Neural crest cell (in vitro differentiated cells): ENCODE results near the gene ITPR3. TPM values are rescaled to one million over a fixed set of nuclear protein-coding genes. Genes with fewer than 3 reads are reported as not detected.
A peak's percentile ranks its signal among the peaks of the same experiment; 100 is the strongest.

ENCODE experiments used
- DNase-seq: peaks from one replicate; pipeline ENCODE4 v3.0.0; 2021; ENCODE audit warnings: low read depth, mixed read lengths, low spot score
- H3K27ac Mint-ChIP-seq: one replicate; pipeline ENCODE4 v1.8.0; 2021; ENCODE audit warnings: mild to moderate bottlenecking, mixed read lengths; ENCODE audit not compliant: unreplicated experiment
- H3K27me3 Mint-ChIP-seq: 2 replicates; pipeline ENCODE4 v1.8.0; 2021; ENCODE audit warnings: low read depth, mild to moderate bottlenecking, mixed read lengths
- H3K36me3 Mint-ChIP-seq: 2 replicates; pipeline ENCODE4 v1.8.0; 2021; ENCODE audit warnings: low read depth, mild to moderate bottlenecking, mixed read lengths
- H3K4me1 Mint-ChIP-seq: 2 replicates; pipeline ENCODE4 v1.8.0; 2021; ENCODE audit warnings: mixed read lengths
- H3K4me3 Mint-ChIP-seq: one replicate; pipeline ENCODE4 v1.8.0; 2021; ENCODE audit warnings: mild to moderate bottlenecking, mixed read lengths
- H3K9me3 Mint-ChIP-seq: 2 replicates; pipeline ENCODE4 v1.8.0; 2021; ENCODE audit warnings: mixed read lengths
- total RNA-seq: library from RNA; stranded (reverse); gene quantifications from 2 replicates; pipeline ENCODE4 v1.2.1, GENCODE V29; 2021
- TF ChIP-seq, protein P1 (sequence below): fragments of 200-600 bp; sonication (generic); conservative IDR thresholded peaks from 2 replicates; pipeline ENCODE4 v1.5.0; 2021; ENCODE audit warnings: antibody characterized with exemption, mild to moderate bottlenecking

The ITPR3 gene
- total RNA-seq, 1 donor from 2014 or later = 16.0 TPM

- Mint-ChIP-seq H3K36me3 (peaks cover 5% of the 10 kb centered on the region), H3K9me3 (no peaks in the 10 kb centered on the region), H3K27me3 (no peaks in the 10 kb centered on the region), H3K4me1 (peaks cover 22% of the 10 kb centered on the region), H3K27ac (no peak overlapping the region), H3K4me3 (no peak overlapping the region)
- DNase-seq = no peak
- TF ChIP-seq, protein P1, sequence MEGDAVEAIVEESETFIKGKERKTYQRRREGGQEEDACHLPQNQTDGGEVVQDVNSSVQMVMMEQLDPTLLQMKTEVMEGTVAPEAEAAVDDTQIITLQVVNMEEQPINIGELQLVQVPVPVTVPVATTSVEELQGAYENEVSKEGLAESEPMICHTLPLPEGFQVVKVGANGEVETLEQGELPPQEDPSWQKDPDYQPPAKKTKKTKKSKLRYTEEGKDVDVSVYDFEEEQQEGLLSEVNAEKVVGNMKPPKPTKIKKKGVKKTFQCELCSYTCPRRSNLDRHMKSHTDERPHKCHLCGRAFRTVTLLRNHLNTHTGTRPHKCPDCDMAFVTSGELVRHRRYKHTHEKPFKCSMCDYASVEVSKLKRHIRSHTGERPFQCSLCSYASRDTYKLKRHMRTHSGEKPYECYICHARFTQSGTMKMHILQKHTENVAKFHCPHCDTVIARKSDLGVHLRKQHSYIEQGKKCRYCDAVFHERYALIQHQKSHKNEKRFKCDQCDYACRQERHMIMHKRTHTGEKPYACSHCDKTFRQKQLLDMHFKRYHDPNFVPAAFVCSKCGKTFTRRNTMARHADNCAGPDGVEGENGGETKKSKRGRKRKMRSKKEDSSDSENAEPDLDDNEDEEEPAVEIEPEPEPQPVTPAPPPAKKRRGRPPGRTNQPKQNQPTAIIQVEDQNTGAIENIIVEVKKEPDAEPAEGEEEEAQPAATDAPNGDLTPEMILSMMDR = no peak
Measured at GRCh38 chr6:33692760-33693158, 71.6 kb downstream of the ITPR3 start.

- no peak overlapping the region for H3K4me3 Mint-ChIP-seq
- no peak for DNase-seq
- H3K36me3 Mint-ChIP-seq = peaks cover 5% of the 10 kb centered on the region
- no peaks in the 10 kb centered on the region for H3K27me3 Mint-ChIP-seq
- TF ChIP-seq, protein P1 = no peak
- H3K4me1 Mint-ChIP-seq = peaks cover 22% of the 10 kb centered on the region
- peak overlapping the region; percentile 92 for H3K27ac Mint-ChIP-seq
- H3K9me3 Mint-ChIP-seq = no peaks in the 10 kb centered on the region
Measured at GRCh38 chr6:33693186-33694105, 72.3 kb downstream of the ITPR3 start.

DNA sequence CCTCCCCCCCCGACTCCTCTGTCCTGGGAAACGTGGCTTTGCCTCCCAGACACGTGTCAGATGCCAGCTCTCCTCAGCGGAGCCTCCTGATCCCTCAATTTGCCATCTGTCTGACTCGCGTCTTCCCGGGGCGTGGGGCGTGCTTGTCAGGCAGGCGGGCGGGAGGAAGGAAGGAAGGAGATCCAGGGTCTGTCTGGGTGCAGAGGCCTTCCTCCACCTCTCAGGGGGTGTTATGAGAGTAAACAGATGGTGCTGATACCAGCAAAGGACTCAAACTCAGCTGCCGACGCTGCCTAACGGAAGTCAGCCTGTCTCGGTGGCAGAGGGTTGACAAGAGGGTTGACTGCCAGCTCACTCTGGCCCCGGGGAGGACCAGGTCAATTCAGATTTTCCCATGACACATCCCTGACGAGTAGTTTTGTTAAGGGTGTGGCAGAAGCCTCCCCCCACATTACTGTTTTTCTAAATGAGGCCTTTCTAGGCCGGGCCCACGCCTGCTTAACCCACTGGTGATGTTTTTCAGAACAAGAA lies 73.3 kb downstream of the ITPR3 start:
- DNase-seq = no peak
- peaks cover 5% of the 10 kb centered on the region for H3K36me3 Mint-ChIP-seq
- no peaks in the 10 kb centered on the region for H3K9me3 Mint-ChIP-seq
- no peak overlapping the region for H3K4me3 Mint-ChIP-seq
- H3K4me1 Mint-ChIP-seq = peaks cover 22% of the 10 kb centered on the region
- TF ChIP-seq, protein P1 = no peak
- H3K27ac Mint-ChIP-seq = peak overlapping the region; percentile 92
- no peaks in the 10 kb centered on the region for H3K27me3 Mint-ChIP-seq

GRCh38 chr6:33694977-33695376 lies 73.9 kb downstream of the ITPR3 start:
- H3K4me3 Mint-ChIP-seq = no peak overlapping the region
- H3K27me3 Mint-ChIP-seq = no peaks in the 10 kb centered on the region
- no peak overlapping the region for H3K27ac Mint-ChIP-seq
- TF ChIP-seq, protein P1 = no peak
- no peaks in the 10 kb centered on the region for H3K9me3 Mint-ChIP-seq
- peaks cover 22% of the 10 kb centered on the region for H3K4me1 Mint-ChIP-seq
- DNase-seq = no peak
- H3K36me3 Mint-ChIP-seq = peaks cover 5% of the 10 kb centered on the region

GRCh38 chr6:33695451-33695887 lies 74.3 kb downstream of the ITPR3 start:
- Mint-ChIP-seq H3K4me3 (no peak overlapping the region), H3K9me3 (no peaks in the 10 kb centered on the region), H3K27me3 (no peaks in the 10 kb centered on the region), H3K36me3 (peaks cover 5% of the 10 kb centered on the region), H3K4me1 (peaks cover 26% of the 10 kb centered on the region), H3K27ac (no peak overlapping the region)
- TF ChIP-seq, protein P1 = no peak
- DNase-seq = no peak
